ENCODE data around the gene RASA3.
"Not testable (repeated sequence)": the region's sequence is repeated elsewhere in the genome, so short reads cannot be mapped to it uniquely, and the experiment has no call there.

The RASA3 gene, protein sequence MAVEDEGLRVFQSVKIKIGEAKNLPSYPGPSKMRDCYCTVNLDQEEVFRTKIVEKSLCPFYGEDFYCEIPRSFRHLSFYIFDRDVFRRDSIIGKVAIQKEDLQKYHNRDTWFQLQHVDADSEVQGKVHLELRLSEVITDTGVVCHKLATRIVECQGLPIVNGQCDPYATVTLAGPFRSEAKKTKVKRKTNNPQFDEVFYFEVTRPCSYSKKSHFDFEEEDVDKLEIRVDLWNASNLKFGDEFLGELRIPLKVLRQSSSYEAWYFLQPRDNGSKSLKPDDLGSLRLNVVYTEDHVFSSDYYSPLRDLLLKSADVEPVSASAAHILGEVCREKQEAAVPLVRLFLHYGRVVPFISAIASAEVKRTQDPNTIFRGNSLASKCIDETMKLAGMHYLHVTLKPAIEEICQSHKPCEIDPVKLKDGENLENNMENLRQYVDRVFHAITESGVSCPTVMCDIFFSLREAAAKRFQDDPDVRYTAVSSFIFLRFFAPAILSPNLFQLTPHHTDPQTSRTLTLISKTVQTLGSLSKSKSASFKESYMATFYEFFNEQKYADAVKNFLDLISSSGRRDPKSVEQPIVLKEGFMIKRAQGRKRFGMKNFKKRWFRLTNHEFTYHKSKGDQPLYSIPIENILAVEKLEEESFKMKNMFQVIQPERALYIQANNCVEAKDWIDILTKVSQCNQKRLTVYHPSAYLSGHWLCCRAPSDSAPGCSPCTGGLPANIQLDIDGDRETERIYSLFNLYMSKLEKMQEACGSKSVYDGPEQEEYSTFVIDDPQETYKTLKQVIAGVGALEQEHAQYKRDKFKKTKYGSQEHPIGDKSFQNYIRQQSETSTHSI

DNA sequence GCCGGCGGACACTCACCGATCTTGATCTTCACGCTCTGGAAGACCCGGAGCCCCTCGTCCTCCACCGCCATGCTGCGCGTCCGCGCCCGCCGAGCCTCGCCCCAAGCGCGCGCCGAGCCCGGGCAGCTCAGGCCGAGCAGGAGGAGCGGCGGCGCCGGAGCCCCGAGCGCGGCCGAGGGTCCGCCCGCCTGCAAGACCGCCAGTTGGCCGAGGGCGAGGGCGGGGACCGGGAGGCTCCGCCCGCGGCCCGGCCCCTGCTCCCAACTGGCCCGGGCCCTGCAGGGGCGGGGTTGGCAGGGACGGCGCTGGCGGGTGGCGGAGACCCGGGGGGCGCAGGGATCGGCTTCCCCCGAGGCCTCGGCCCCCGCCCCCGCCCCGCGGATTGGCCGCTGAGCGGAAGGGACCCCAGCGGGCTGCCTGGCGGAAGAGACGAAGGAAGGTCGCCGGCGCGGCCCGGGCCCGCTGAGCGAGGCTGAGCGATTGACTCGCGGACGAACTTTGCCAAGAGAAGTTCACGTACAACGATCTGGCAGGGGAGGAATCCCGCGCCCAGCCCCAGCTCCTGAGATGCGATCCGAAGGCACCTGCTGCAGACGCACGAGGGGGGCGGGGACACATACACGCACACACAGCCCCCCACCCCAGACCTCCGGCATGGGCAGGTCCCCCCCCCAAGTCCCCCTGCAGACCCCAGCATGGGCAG lies at the start of gene RASA3:
TSS of gene RASA3 (minus strand) at position 205 of the 703 bp plus-strand sequence. CDS start at position 71, 134 bp downstream.
- DNase-seq (ENCODE audit: low spot score) = peak; percentile 52

DNA sequence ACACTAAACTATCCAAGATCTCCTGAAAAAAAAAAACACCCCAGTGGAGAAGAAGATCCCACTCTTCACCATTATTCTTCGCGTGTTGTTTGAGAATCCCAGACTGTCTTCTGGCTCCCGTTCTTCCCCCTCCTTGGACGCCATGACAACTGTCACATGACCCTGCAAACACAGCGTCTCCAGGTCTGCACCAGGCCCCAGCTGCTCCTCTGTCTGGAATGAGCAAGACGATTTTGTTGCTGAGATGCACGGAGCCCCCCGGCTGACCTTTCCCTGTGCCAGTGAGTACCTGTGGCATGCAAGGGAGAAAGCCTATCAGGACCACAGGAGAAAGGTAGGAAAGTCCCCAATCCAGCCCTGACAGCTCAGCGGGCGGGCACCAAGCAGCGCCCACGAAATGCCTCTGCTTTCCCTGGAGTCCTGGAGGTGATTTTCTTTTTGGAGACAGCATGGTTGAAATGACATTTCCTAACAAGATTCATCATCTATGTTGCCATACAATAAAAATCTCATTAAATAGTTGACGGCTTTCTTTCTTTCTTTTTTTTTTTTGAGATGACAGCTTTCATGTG lies 46.8 kb upstream of the RASA3 start, which contains the start of gene CFAP97D2:
TSS of gene CFAP97D2 (plus strand) at position 171 of the 572 bp plus-strand sequence. CDS start at position 245, 74 bp downstream.
- DNase-seq (ENCODE audit: low spot score) = no peak

DNA sequence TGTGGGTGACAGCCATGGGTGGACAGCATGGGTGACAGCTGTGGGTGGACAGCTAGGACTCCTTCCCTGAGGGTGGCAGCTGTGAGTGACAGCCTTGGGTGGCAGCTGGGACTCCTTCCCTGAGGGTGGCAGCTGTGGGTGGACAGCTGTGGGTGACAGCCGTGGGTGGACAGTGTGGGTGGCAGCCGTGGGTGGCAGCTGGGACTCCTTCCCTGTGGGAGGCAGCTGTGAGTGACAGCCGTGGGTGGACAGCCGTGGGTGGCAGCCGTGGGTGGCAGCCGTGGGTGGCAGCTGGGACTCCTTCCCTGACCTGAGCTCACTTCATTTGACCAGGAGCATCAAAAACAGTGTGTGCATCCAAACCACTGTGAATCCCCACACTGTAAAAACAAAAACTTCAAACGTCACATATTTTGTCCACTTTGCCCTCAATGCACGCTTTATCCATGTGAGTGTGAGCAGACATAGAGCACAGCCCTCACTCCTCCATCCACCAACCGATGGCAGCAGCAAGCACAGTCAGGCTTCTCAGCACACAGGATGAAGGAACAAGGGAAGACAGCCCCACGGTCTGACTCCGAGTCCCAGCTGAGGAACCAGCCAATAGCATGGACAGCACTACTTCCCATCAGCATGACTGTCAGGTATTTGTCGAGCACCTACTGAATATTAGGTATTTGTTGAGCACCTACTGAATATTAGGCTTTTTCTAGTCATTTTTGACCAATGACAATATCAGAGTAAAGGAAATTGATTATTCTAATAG lies 45.0 kb upstream of the RASA3 start:
- DNase-seq (ENCODE audit: low spot score) = no peak

DNA sequence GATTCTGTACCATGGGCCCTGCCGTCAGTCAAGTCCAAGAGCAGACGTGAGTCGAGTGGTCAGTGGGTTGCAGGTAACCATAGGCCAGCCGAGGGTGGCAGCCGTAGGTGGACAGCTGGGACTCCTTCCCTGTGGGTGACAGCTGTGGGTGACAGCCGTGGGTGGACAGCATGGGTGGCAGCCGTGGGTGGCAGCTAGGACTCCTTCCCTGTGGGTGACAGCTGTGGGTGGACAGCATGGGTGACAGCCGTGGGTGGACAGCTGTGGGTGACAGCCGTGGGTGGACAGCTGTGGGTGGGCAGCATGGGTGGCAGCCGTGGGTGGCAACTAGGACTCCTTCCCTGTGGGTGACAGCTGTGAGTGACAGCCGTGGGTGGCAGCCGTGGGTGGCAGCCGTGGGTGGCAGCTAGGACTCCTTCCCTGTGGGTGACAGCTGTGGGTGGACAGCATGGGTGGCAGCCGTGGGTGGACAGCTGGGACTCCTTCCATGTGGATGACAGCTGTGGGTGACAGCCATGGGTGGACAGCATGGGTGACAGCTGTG lies 44.0 kb upstream of the RASA3 start:
- DNase-seq (ENCODE audit: low spot score) = not testable (repeated sequence)

DNA sequence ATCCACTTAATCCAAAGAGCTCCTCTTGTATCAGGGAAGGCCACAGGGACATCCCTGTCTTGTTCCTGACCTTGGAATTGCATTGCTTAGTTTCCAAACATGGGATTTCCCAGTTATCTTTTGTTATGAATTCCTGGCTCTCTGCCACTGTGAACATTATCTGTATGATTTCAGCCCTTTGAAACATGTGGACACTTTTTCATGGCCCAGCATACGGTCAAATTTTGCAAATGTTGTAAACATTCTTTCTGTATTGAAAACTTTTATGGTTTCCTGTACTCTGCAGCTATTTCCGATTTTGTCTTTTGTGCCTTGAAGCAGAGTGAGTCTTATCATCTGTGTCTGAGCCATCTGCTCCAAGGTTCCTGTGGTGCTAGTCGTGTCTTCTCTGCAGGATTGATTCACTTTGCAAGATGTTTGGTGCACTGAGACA lies 42.1 kb upstream of the RASA3 start:
- no peak for DNase-seq (ENCODE audit: low spot score)

DNA sequence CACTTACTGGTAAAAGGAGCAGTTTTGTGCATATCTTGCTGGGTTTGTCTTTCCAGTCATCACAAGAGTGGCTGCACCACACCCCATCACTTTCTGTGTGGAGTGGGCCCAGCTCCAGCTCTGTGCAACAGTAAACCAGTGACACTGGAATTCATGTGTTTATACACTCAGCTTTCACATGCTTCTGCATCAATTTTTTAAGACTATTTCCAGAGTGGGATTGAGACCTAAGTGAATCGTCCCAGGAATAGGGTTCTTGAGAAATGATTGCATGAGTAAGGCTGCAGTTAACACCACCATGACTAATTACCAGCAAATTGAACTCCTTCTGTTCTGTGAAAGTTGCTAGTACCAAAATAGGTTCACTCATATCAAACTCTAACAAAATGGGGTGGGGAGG lies 41.3 kb upstream of the RASA3 start:
- DNase-seq (ENCODE audit: low spot score) = no peak

DNA sequence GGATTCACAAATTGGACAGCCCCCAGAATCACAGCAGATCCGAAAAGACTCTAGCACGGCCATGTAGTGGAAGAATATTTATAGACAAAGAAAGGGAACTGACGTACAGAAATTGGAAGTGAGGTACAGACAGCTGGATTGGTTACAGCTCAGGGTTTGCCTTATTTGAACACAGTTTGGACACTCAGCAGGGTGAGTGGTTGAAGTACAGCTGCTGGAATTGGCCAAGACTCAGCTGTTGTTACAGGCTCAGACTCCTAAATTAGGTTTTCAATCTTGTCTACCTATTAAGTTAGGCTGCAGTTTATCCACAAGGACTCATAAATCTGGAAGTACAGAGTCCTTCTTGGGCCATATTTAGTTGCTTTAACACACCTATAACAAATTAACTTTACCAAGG lies 40.8 kb upstream of the RASA3 start:
- DNase-seq (ENCODE audit: low spot score) = no peak

DNA sequence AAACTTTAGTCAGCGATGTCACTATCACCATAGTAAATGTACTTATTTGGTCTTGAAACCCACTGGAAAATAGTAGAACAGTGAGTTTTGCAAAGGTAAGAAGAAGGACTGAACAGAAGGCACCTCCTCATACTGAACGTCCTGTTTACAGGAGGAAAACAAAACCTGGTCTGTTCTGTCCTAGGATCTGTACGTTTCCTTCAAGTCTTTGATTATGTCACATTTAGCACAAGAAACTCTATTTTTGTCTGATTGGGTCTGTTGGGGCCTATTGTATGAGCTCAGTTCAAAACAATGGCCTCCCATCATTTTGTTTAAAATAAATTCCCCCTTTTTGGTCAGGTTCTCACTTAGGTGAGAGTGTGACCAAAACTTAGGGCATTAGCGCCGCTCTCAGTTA lies 35.5 kb upstream of the RASA3 start:
- DNase-seq (ENCODE audit: low spot score) = no peak

DNA sequence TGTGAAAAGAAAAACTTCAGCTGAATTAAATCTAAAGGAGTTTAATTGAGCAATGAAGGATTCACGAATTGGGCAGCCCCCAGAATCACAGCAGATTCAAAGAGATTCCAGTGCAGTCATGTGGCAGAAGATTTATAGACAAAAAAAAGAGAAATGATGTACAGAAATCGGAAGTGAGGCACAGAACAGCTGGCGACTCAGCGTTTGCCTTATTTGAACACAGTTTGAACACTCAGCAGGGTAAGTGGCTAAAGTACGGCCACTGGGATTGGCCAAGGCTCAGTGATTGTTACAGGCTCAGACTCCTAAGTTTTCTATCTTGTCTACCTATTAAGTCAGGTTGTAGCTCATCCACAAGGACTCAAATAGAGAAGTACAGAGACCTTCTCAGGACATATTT lies 35.0 kb upstream of the RASA3 start:
- no peak for DNase-seq (ENCODE audit: low spot score)

DNA sequence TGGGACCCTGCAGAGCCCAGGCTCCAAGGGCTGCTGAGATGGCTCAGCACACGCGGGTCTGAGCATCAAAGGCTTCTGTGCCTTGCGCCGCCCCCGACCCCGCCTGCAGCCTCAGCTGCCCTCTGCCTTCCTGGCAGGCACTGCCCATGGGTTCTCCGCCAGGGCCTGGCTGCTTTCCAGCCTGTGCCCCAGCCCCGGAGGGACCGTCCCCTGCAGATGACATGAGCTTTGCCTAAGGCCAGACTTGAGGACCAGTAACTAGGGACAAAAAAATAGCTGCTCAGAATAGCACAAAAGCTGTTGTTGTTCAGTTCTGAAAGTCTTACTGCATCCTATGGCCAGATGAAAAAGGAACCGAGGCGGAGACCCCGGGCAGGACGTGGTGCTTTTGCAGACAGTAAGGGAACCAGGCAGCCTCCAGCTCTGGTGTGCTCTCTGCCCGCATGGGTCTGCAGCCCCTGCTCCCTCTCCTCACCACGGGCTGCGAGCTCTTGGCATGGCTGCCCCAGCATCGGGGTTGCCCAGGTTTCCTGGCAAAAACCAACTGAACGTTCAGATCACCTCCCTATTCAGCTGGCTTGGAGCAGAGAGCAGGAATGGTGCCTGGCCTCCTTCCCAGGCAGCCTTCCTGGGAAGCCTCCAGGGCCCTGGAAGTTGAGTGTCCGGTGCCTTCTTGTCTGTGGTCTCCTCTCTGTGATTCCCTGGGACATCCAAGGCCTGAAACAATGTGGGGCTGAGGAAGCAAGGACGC lies 34.1 kb upstream of the RASA3 start:
- no peak for DNase-seq (ENCODE audit: low spot score)

DNA sequence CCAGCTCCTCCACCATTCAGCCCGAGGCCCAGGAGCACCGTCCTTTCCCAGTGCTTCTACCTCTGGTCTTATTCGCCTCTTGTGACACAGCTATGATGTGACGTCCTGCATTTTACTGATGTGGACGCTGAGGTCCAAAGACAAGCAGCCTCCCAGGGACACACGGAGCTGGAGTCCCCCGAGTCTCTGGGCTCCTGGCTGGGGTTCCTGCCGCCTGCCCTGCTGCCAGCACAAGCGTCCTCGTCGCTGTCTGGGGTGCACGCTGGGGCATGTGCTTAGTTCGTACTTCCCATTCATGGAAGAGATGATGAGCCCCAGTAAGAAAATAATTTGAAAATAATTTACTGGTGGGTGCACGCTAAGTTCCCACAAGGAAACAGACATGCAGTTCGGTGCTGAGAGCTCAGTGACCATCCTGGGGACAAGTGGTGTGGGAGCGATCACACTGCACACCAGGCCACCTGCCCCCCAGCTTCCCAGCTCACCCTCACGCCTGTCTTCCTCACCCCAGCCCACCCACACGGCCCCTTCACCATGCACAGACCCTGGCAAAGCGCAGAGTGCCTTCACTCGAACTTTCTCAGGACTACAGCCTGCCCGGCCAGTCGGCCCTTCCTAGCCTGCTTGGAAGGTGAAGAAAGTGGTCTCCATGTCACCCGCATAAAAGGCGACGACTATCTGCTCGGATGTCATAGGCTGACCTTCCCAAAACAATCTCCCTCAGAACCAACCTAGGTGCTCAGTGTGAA lies 32.4 kb upstream of the RASA3 start:
- no peak for DNase-seq (ENCODE audit: low spot score)

DNA sequence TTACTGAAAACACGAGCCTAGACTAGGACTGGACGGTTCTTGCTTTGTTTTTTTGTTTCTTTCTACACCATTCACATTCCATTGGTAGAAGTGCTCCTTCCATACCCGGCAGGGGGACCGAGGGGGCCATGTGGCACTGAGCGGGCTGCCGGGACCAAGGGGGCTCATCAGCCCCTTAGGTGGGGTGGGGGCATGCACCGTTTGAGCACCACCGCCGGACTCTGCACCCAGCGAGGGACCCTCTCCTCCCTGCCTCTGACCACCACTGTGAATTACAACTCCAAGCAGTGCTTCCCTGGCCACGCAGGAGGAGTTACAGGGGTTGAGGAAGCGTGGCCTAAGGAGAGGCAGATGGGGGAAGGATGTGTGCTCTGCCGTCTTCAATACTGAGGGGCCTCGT lies 31.6 kb upstream of the RASA3 start:
- DNase-seq (ENCODE audit: low spot score) = no peak

DNA sequence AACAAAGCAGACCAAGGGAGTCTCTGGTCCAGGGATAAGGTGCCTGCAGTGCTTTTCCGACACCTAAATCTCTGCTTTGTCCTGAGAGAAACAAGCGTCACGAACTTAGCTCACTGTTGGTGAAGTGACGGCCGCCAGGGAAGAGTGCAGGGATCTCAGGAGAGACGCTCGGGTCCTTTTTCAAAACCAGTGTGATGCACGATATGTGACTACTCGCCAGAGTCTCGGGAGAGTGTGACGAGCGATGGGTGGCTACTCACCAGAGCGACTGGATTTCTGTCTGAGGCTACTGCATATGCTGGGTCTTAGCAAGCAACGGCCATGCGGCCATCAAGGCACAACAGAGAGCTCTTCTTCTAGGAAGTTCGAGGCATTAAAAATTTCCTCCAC lies 30.1 kb upstream of the RASA3 start:
- DNase-seq (ENCODE audit: low spot score) = no peak

DNA sequence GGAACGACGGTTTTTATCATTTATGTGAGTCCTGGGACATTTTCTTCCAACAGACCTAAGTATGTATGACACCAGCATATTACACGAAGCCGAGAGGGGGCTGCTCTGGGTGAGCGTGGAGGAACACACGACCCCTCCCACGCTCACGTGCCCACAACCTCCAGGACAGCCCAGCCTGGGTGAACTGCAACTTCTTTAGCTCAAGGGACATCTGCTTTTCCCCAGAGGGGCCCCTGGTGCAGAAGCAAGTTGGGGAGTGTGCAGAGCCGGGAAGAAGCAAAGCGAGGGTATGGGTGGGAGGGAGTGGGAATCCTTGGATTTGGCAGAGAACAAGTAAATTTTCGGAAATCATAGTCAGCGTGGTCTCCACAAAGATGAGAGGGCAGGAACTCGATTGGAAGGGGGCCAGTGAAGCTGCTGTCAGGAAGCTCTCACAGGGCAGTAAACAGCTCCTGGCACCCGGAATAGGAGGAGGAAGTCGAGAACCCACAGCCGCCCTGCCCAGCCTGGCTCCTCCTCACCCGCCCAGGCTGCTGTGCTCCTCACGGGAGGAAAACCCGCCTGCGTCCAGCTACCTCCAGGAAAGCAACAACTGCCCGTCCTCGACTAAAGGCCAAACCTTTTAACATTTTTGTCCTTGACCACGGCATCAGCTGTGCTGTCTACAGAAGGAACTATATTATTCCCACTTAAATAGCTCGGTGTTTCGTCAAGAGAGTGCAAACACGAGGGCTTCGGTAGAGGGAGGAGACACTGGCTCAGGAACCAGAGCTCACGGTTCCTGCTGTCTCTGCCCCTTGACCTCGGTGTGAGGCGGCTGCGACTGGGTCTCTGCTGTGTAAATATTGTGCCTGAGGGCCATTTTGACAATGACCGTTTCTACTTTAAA lies 29.5 kb upstream of the RASA3 start:
- no peak for DNase-seq (ENCODE audit: low spot score)

DNA sequence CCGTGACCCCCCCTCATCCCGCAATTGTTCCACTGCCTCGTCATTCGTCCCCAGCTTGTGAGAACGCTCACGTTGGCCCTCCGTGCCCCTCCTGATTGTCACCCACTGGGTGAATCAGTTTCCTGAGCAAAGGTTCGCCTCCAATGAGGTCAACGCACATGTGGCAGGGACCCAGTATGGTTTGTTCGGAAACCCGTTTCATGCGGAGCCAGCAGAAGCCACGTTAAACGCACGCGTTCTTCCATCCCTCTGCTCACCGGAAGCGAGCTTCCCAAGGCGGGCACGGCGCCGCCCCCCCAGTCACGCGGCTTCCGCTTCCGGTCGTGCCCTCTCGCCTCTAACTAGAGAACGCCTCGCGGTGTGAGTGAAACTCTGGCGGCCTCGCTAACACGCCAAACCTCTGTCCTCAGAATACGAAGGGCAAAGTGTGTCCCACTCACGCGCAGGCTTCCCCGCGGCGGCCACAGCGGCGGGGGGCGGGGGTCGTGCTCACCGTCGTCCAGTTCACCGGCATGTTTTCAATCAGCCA lies 28.7 kb upstream of the RASA3 start:
- no peak for DNase-seq (ENCODE audit: low spot score)

DNA sequence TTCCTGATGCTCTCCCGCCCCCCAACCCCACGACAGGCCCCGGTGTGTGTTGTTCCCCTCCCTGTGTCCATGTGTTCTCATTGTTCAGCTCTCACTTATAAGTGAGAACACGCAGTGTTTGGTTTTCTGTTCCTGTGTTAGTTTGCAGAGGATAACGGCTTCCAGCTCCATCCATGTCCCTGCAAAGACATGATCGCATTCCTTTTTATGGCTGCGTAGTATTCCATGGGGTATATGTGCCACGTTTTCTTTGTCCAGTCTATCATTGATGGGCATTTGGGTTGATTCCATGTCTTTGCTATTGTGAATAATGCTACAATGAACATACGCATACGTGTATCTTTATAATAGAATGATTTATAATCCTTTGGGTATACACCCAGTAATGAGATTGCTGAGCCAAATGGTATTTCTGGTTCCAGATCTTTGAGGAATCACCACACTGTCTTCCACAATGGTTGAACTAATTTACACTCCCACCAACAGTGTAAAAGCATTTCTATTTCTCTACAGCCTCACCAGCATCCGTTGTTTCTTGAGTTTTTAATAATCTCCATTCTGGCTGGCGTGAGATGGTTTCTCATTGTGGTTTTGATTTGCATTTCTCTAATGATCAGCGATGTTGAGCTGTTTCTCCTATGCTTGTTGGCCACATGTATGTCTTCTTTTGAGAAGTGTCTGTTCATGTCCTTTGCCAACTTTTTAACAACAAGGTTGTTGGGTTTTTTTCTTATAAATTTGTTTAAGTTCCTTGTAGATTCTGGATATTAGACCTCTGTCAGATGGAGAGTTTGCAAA lies 26.6 kb upstream of the RASA3 start:
- not testable (repeated sequence) for DNase-seq (ENCODE audit: low spot score)

DNA sequence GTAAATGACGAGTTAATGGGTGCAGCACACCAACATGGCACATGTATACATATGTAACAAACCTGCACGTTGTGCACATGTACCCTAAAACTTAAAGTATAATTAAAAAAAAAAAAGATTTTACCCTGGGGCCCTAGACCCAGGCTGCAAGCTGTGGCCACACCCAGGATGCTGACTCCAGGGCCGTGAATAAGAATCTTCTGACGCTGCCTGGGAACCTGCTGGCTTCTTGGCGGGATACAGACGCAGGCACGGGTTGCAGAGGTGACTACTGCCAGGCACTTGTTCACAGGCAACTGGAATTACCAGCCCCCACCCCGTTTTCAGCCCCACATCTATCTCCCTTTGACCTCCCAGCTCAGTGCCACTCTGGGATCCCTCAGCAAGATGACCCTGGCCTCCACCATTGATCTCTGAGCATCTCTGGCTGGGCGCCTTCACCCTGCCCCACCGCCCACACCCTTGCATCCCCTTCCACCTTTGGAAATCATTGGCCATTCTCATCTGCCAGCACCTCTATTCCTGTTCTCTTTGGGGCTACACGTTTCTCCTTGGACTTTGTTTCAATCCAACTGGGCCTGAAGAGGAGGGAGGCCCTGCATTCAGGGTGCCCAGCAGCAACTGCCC lies 25.6 kb upstream of the RASA3 start:
- no peak for DNase-seq (ENCODE audit: low spot score)
